MCF 10A (cell line): ENCODE data around the gene PIK3AP1. TPM values are rescaled to one million over a fixed set of nuclear protein-coding genes. Genes with fewer than 3 reads are reported as not detected.
A peak's percentile ranks its signal among the peaks of the same experiment; 100 is the strongest.

ENCODE experiments used
- BruUV-seq: library from RNA; stranded (reverse); fragments of 400-500 nt; replicated peaks from 2 replicates; lab custom pipeline; 2021; lab: Mats Ljungman, UMichigan
- CTCF ChIA-PET: fragments of 300-600 bp; sonication (Branson Sonifier 250); formaldehyde crosslinking; extraction: SDS; loops from one replicate; lab custom pipeline; 2021; ENCODE audit warnings: antibody characterized with exemption, inconsistent platforms; lab: Yijun Ruan, JAX
- POLR2A ChIA-PET: fragments of 300-600, 350-650 bp; sonication (Branson Sonifier 250); formaldehyde crosslinking; extraction: SDS; loops from one replicate; lab custom pipeline; 2020; ENCODE audit warnings: antibody characterized with exemption, inconsistent platforms; lab: Yijun Ruan, JAX
- DNase-seq: peaks from one replicate; pipeline ENCODE4 v3.0.0-alpha.2; 2018; ENCODE audit not compliant: unreplicated experiment
- H3K27ac Mint-ChIP-seq: one replicate; pipeline ENCODE4 v1.8.0; 2022; ENCODE audit warnings: mild to moderate bottlenecking, low read depth, mixed read lengths; ENCODE audit not compliant: unreplicated experiment
- H3K27me3 Mint-ChIP-seq: one replicate; pipeline ENCODE4 v1.8.0; 2022; ENCODE audit warnings: mixed read lengths; ENCODE audit not compliant: insufficient read depth, unreplicated experiment
- H3K36me3 Mint-ChIP-seq: one replicate; pipeline ENCODE4 v1.8.0; 2022; ENCODE audit warnings: mild to moderate bottlenecking, moderate library complexity, mixed read lengths; ENCODE audit not compliant: insufficient read depth, unreplicated experiment
- H3K4me1 Mint-ChIP-seq: one replicate; pipeline ENCODE4 v1.8.0; 2022; ENCODE audit warnings: mixed read lengths; ENCODE audit not compliant: insufficient read depth, unreplicated experiment
- H3K4me3 Mint-ChIP-seq: one replicate; pipeline ENCODE4 v1.8.0; 2022; ENCODE audit warnings: mild to moderate bottlenecking, moderate library complexity, mixed read lengths; ENCODE audit not compliant: unreplicated experiment
- H3K9me3 Mint-ChIP-seq: one replicate; pipeline ENCODE4 v1.8.0; 2022; ENCODE audit warnings: mixed read lengths; ENCODE audit not compliant: unreplicated experiment
- CTCF ChIP-seq: fragments of 200-600 bp; IDR thresholded peaks from one replicate; pipeline ENCODE4 v1.8.0; 2022; ENCODE audit warnings: antibody characterized with exemption, mild to moderate bottlenecking; ENCODE audit not compliant: unreplicated experiment
- intact Hi-C: fragments of 100-400 bp; cut with micrococcal nuclease; formaldehyde crosslinking; loops from 2 replicates; pipeline ENCODE4 v1.14.1; 2022
- total RNA-seq: library from RNA; stranded (reverse); gene quantifications from 2 replicates; pipeline ENCODE4 v1.2.3, GENCODE V29; 2022

The PIK3AP1 gene
- total RNA-seq, 1 experiment from 2014 or later = not detected

GRCh38 chr10:96565774-96566173, 154.5 kb downstream of the PIK3AP1 start:
- intact Hi-C loops = no loop called here
- ChIA-PET CTCF (interaction anchor here (1.1 kb wide), 1 partner anchor 46 kb away, joined by 3 read pairs; no protein-coding TSS in a partner anchor), POLR2A (interaction anchor here (1.3 to 1.7 kb wide), 2 partner anchors 9 to 20 kb away, joined by 4 read pairs; no protein-coding TSS in a partner anchor)
- no TSS peak for BruUV-seq
- Mint-ChIP-seq H3K4me3 (no peak overlapping the region), H3K4me1 (peaks cover 20% of the 10 kb centered on the region), H3K36me3 (peaks cover 67% of the 10 kb centered on the region), H3K27ac (no peak overlapping the region), H3K27me3 (no peaks in the 10 kb centered on the region), H3K9me3 (no peaks in the 10 kb centered on the region)
- no peak for TF ChIP-seq CTCF
- DNase-seq = peak; percentile 11

GRCh38 chr10:96560966-96561887, 159.1 kb downstream of the PIK3AP1 start:
- H3K9me3 Mint-ChIP-seq = no peaks in the 10 kb centered on the region
- POLR2A ChIA-PET = interaction anchor here (2.3 kb wide), 1 partner anchor 12 kb away, joined by 8 read pairs; no protein-coding TSS in a partner anchor
- H3K27me3 Mint-ChIP-seq = no peaks in the 10 kb centered on the region
- DNase-seq = peak; percentile 15
- peaks cover 15% of the 10 kb centered on the region for H3K4me1 Mint-ChIP-seq
- no TSS peak for BruUV-seq
- TF ChIP-seq CTCF = no peak
- CTCF ChIA-PET = interaction anchor here (0.6 to 1.4 kb wide), 4 partner anchors 47 to 203 kb away, joined by 3 to 5 read pairs (median 3); partner anchors contain the start of gene TLL2
- H3K36me3 Mint-ChIP-seq = peaks cover 34% of the 10 kb centered on the region
- intact Hi-C loops = no loop called here
- H3K27ac Mint-ChIP-seq = no peak overlapping the region
- no peak overlapping the region for H3K4me3 Mint-ChIP-seq

- Mint-ChIP-seq H3K4me3 (no peak overlapping the region), H3K4me1 (peaks cover 9% of the 10 kb centered on the region), H3K36me3 (peaks cover 31% of the 10 kb centered on the region), H3K27ac (no peak overlapping the region), H3K27me3 (no peaks in the 10 kb centered on the region), H3K9me3 (no peaks in the 10 kb centered on the region)
- no peak for TF ChIP-seq CTCF
- DNase-seq = no peak
- no TSS peak for BruUV-seq
- ChIA-PET POLR2A (no interaction called here), CTCF (interaction anchor here (0.6 to 1.0 kb wide), 3 partner anchors 16 to 549 kb away, joined by 3 to 4 read pairs (median 3); partner anchors contain the start of gene TLL2)
- intact Hi-C loops = no loop called here
Measured at GRCh38 chr10:96560489-96560888, 159.8 kb downstream of the PIK3AP1 start.

- ChIA-PET POLR2A (interaction anchor here (0.6 to 1.1 kb wide), 3 partner anchors 10 to 186 kb away, joined by 3 to 4 read pairs (median 3); no protein-coding TSS in a partner anchor), CTCF (interaction anchor here (0.6 to 1.4 kb wide), 9 partner anchors 11 to 1168 kb away, joined by 3 to 8 read pairs (median 3); no protein-coding TSS in a partner anchor)
- Mint-ChIP-seq H3K27ac (no peak overlapping the region), H3K36me3 (peaks cover 18% of the 10 kb centered on the region), H3K4me1 (peaks cover 3% of the 10 kb centered on the region), H3K9me3 (no peaks in the 10 kb centered on the region), H3K4me3 (no peak overlapping the region), H3K27me3 (no peaks in the 10 kb centered on the region)
- peak; percentile 26 for TF ChIP-seq CTCF
- intact Hi-C loops = no loop called here
- peak; percentile 16 for DNase-seq
- no TSS peak for BruUV-seq
Measured at GRCh38 chr10:96556003-96556402, 164.3 kb downstream of the PIK3AP1 start.
